OCI-LY1 (cell line): ENCODE results near the gene KDM3A.
"Not testable (repeated sequence)": the region's sequence is repeated elsewhere in the genome, so short reads cannot be mapped to it uniquely, and the experiment has no call there.

Experiments used
- CTCF ChIP-seq: fragments of 200-600 bp; sonication (generic), shearing (Covaris generic); IDR thresholded peaks from 2 replicates; pipeline ENCODE4 v1.5.1; 2017; ENCODE audit warnings: mild to moderate bottlenecking, antibody characterized with exemption, low read length, moderate library complexity, mixed read lengths
- EZH2 ChIP-seq: fragments of 200-600 bp; sonication (generic), shearing (Covaris generic); IDR thresholded peaks from 2 replicates; pipeline ENCODE4 v1.8.0; 2017; ENCODE audit warnings: borderline replicate concordance, mixed run types, mild to moderate bottlenecking, antibody characterized with exemption, low read length, moderate library complexity, mixed read lengths

GRCh38 chr2:86496391-86496790, 55.2 kb downstream of the KDM3A start:
- TF ChIP-seq CTCF, EZH2: not testable (repeated sequence)
